SJSA1 (cell line): ENCODE data around the gene LASP1NB.
"Not testable (repeated sequence)": the region's sequence is repeated elsewhere in the genome, so short reads cannot be mapped to it uniquely, and the experiment has no call there.

Source experiments
- DNase-seq, 2 experiments: peaks; one replicate each; pipeline ENCODE4 v3.0.0-alpha.2; 2015 to 2020; ENCODE audit warnings: low spot score in 2 of 2, low read depth in 1 of 2
- H3K27ac ChIP-seq: fragments of 250-450 bp; sonication (Bioruptor Pico); 2 replicates; pipeline ENCODE4 v1.5.1; 2020; ENCODE audit warnings: mild to moderate bottlenecking, moderate library complexity
- H3K27me3 ChIP-seq: fragments of 250-450 bp; sonication (Bioruptor Pico); replicated peaks from 2 replicates; pipeline ENCODE4 v1.5.1; 2020; ENCODE audit warnings: mild to moderate bottlenecking, moderate library complexity
- H3K36me3 ChIP-seq: fragments of 250-450 bp; sonication (Bioruptor Pico); 2 replicates; pipeline ENCODE4 v1.5.1; 2020; ENCODE audit warnings: mild to moderate bottlenecking
- H3K4me1 ChIP-seq: fragments of 250-450 bp; sonication (Bioruptor Pico); replicated peaks from 2 replicates; pipeline ENCODE4 v1.6.1; 2021; ENCODE audit warnings: mild to moderate bottlenecking
- H3K4me3 ChIP-seq: fragments of 250-450 bp; sonication (Bioruptor Pico); 2 replicates; pipeline ENCODE4 v1.5.1; 2020; ENCODE audit warnings: mild to moderate bottlenecking
- H3K9me3 ChIP-seq: fragments of 250-450 bp; sonication (Bioruptor Pico); replicated peaks from 2 replicates; pipeline ENCODE4 v1.5.1; 2020; ENCODE audit warnings: mild to moderate bottlenecking

Gene LASP1NB

DNA sequence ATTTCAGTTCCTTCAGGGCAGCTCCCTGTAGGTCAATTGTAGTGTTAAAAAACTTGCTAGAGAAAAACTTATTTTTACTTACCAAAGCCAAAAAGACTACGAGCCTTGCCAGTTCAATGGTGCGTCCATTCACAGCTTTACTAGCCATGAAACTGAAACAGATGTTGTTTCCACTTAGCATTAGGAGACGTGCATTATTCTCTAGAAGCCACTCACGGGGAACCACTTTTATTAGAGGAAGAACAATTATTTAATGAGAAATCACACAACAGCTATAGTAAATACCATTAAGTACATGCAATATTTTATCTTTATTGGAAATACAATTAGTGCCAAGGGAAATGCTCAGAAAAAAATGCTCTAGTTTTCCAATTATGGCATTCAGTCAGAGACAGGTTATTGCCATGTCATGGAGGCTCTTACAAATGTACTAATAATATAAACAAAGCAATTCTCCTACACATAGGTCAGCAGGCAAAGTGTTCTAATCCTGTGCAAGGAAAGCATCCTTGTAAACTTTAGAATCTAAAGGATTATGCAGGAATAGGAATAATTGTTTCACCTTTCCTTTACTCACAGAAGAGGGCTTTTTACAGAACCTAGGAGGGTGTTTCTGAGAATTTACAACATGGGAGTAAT, 17.4 kb downstream of the LASP1NB start:
- H3K36me3 ChIP-seq: no peaks in the 10 kb centered on the region
- no peak overlapping the region for H3K27ac ChIP-seq
- H3K9me3 ChIP-seq: no peaks in the 10 kb centered on the region
- no peaks in the 10 kb centered on the region for H3K4me1 ChIP-seq
- H3K27me3 ChIP-seq: no peaks in the 10 kb centered on the region
- no peak overlapping the region for H3K4me3 ChIP-seq
- no peak for DNase-seq

DNA sequence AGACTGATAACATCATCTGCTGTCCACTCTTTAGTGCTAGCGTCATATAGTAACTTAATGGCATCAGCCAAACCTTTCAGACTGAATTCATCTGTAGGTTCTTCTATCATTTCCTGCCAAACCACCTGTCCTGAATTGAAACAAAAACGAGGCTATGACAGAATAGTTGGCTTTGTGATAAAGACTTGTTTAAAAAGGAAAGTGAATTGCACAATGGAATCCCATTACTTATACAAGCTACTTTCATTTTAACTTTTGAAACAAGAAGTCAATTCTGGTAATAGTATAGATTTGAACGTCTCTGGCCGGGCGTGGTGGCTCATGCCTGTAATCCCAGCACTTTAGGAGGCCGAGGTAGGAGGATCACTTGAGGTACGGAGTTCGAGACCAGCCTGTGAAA, 18.2 kb downstream of the LASP1NB start:
- H3K4me3 ChIP-seq: no peak overlapping the region
- no peaks in the 10 kb centered on the region for H3K27me3 ChIP-seq
- no peak for DNase-seq
- H3K36me3 ChIP-seq: no peaks in the 10 kb centered on the region
- no peaks in the 10 kb centered on the region for H3K4me1 ChIP-seq
- no peak overlapping the region for H3K27ac ChIP-seq
- H3K9me3 ChIP-seq: no peaks in the 10 kb centered on the region

DNA sequence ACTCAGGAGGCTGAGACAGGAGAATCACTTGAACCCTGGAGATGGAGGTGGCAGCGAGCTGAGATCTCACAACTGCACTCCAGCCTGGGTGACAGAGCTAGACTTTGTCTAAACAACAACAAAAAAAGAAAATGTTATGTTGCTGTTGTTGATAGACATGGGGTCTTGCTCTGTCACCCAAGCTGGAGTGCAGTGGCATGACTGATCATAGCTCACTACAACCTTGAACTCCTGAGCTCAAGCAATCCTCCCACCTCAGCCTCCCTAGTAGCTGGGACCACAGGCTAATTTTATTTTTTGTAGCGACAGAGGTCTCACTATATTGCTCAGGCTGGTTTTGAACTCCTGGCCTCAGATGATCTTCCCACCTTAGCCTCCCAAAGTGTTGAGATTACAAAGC, 21.8 kb downstream of the LASP1NB start:
- Histone ChIP-seq H3K27ac (no peak overlapping the region), H3K4me3 (no peak overlapping the region), H3K4me1 (no peaks in the 10 kb centered on the region), H3K9me3 (no peaks in the 10 kb centered on the region), H3K36me3 (no peaks in the 10 kb centered on the region), H3K27me3 (no peaks in the 10 kb centered on the region)
- DNase-seq: no peak

DNA sequence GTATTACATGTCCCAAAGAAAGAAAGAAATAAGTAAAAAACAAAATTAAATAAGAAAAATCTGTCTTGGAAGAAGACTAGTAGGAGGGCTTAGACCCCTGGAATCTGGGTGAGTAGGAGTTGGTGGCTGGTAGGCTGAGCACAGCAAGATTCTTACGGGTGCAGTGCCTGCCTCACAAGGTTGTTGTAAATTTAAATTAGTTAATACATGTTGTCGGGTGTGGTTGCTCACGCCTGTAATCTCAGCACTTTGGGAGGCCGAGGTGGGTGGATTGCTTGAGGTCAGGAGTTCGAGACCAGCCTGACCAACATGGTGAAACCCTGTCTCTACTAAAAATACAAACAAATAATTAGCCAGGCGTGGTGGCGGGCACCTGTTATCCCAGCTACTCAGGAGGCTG, 28.4 kb downstream of the LASP1NB start:
- not testable (repeated sequence) for H3K27me3 ChIP-seq

DNA sequence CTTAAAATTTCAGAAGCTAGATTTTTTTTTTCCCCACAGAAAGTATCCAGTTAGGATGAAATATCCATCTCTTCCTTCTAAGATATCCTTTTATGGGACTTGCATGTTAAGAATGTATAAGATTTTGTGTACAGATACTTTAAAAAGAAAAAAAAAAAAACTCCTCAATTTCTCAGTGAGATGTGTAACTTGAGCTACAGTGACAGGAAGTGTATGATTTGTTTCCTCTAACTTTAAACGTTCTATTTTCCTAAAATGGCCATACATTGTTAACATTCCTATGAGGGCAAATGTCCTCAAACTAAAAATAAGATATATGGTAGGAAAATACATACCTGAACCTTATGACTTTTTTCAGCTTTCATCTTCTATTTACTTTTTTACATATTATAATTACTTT, 32.9 kb downstream of the LASP1NB start:
- H3K27me3 ChIP-seq: no peaks in the 10 kb centered on the region
- H3K36me3 ChIP-seq: no peaks in the 10 kb centered on the region
- H3K27ac ChIP-seq: no peak overlapping the region; the same call in 1 of the 2 replicates
- no peak overlapping the region for H3K4me3 ChIP-seq
- no peaks in the 10 kb centered on the region for H3K9me3 ChIP-seq
- DNase-seq: peak in 1 of 2 experiments; percentile 14
- no peaks in the 10 kb centered on the region for H3K4me1 ChIP-seq

More for the DNA sequence above, 28.4 kb downstream of the LASP1NB start:
- H3K4me1 ChIP-seq, H3K9me3 ChIP-seq, DNase-seq, H3K27ac ChIP-seq, H3K36me3 ChIP-seq, H3K4me3 ChIP-seq: not testable (repeated sequence)

DNA sequence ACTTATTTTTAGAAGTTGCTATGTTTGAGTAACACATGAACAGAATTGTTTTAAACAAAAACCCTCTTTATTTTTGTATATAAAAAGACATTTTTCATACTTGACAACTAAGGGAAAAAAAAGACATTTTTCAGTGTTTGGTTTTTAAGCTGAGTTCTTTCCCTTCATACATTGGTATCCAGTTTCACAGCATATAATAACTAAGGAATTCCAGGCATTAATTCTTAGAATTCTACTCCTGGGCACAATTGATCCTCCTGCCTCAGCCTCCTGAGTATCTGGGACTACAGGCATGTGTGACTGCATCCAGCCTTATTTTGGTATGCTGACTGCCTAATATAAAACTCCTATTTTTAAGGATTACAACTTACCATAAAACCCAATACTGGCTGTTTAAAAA, 33.3 kb downstream of the LASP1NB start:
- Histone ChIP-seq H3K4me1 (no peaks in the 10 kb centered on the region), H3K36me3 (no peaks in the 10 kb centered on the region), H3K27ac (no peak overlapping the region; the same call in 1 of the 2 replicates), H3K27me3 (no peaks in the 10 kb centered on the region), H3K9me3 (no peaks in the 10 kb centered on the region), H3K4me3 (no peak overlapping the region)
- DNase-seq: peak in 1 of 2 experiments; percentile 34

DNA sequence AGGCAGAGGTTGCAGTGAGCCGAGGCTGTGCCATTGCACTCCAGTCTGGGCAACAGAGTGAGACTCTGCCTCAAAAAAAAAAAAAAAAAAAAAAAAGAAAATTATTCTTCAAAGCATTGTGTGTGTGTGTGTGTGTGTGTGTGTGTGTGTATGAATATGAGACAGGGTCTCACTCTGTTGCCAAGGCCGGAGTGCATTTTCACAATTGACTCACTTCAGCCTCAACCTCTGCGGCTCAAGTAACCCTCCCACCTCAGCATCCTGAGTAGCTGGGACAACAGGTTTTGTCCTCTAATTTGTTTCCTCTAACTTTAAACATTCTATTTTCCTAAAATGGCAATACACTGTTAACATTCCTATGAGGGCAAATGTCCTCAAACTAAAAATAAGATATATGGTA, 34.1 kb downstream of the LASP1NB start:
- no peaks in the 10 kb centered on the region for H3K4me1 ChIP-seq
- H3K27me3 ChIP-seq: no peaks in the 10 kb centered on the region
- H3K36me3 ChIP-seq: no peaks in the 10 kb centered on the region
- H3K9me3 ChIP-seq: no peaks in the 10 kb centered on the region
- no peak overlapping the region for H3K4me3 ChIP-seq
- no peak overlapping the region for H3K27ac ChIP-seq
- no peak for DNase-seq

DNA sequence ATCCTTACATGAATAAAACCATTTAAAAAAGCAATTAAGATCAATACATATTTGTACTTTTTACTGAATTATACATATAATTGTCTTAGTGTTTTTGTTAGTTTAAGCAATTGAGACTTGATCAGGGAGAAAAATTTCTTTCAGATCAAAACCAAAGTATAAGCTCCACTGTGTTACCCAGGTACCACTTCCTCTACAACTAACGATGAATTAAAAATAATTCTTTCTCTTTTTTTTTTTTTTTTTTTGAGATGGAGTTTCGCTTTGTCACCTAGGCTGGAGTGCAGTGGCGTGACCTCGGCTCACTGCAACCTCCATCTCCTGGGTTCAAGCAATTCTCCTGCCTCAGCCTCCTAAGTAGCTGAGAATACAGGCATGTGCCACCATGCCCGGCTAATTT, 35.0 kb downstream of the LASP1NB start:
- no peak overlapping the region for H3K4me3 ChIP-seq
- DNase-seq: no peak
- H3K9me3 ChIP-seq: no peaks in the 10 kb centered on the region
- no peaks in the 10 kb centered on the region for H3K4me1 ChIP-seq
- no peaks in the 10 kb centered on the region for H3K36me3 ChIP-seq
- no peak overlapping the region for H3K27ac ChIP-seq
- no peaks in the 10 kb centered on the region for H3K27me3 ChIP-seq

DNA sequence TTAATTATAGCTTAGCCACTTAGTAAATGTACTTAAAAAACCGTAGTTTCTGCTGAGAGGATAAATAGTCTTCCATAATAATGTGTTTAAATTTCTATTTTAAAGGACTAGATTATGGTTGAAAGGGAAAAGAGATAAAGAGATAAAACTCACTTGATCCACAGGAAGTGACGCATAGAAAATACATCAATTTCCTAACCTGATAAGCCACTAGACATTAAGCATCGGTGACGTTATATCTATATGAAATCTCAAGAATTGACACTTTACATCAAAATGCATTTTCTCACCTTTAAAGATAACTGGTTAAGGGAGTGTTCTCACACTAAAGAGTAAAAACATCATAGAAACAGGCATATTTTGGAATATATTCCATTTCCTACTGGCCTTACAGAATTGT, 36.0 kb downstream of the LASP1NB start:
- Histone ChIP-seq H3K36me3 (no peaks in the 10 kb centered on the region), H3K9me3 (no peaks in the 10 kb centered on the region), H3K27ac (no peak overlapping the region), H3K4me3 (no peak overlapping the region), H3K27me3 (no peaks in the 10 kb centered on the region), H3K4me1 (no peaks in the 10 kb centered on the region)
- no peak for DNase-seq

DNA sequence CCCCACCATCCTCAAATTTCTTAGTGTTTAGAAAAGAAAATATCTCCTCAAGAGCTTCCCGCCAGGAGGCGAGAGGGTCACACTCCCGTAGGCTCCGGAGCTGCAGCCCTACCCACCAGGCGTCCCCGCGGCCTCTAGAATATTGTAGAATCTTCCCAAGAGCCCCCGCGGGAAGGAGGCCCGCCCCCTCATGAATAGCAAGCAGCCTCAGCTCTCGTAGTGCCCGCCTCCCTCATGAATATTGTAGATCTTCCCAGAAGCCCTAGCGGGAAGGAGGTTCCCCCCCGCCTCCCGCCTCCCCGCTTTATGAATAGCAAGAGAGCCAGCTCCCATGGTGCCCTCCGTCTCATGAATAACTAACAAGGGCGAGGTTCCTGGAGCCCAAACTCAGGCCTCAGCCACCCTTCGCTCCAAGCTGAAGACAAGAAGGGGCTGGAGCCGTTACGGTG, 41.9 kb downstream of the LASP1NB start, which contains the start of gene FBXO47:
Gene FBXO47 (minus strand): TSS at position 114 of the 449 bp plus-strand sequence. CDS start 4,378 bp downstream, outside the sequence.
- no peaks in the 10 kb centered on the region for H3K4me1 ChIP-seq
- no peaks in the 10 kb centered on the region for H3K9me3 ChIP-seq
- H3K36me3 ChIP-seq: no peaks in the 10 kb centered on the region
- DNase-seq: no peak
- H3K4me3 ChIP-seq: no peak within 1 kb of the TSS
- no peak within 1 kb of the TSS for H3K27ac ChIP-seq
- H3K27me3 ChIP-seq: no peaks in the 10 kb centered on the region

DNA sequence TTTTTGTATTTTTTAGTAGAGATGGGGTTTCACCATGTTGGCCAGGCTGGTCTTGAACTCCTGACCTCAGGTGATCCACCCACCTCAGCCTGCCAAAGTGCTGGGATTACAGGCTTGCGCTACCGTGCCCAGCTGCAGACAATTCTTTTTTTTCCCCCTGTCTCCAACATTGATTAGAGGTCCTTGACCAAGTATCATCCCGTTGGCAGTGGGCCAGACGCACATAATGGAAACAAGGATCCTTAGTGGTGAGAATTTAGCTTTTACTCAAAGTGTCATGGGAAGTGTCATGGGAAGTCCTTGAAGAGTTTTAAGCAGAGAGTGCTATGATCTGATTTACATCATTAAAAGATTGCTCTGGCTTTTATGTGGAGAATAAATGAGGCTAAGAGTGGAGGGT, 43.9 kb downstream of the LASP1NB start:
- DNase-seq: no peak
- H3K36me3 ChIP-seq: no peaks in the 10 kb centered on the region
- H3K9me3 ChIP-seq: no peaks in the 10 kb centered on the region
- H3K4me3 ChIP-seq: no peak overlapping the region
- H3K27me3 ChIP-seq: no peaks in the 10 kb centered on the region
- H3K4me1 ChIP-seq: no peaks in the 10 kb centered on the region
- H3K27ac ChIP-seq: no peak overlapping the region

DNA sequence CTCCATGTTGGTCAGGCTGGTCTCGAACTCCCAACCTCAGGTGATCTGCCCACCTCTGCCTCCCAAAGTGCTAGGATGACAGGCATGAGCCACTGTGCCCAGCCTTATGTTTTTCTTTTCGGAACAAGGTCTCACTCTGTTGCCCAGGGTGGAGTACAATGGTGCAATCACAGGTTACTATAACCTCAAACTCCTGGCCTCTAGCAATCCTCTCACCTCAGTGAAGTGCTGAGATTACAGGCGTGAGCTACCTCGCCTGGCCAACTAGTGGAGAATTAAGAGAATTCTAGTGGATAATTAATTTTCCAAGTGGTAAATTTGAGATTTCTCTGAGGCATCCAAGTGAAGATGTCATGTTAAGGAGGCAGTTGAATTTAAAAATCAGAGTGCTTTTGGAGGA, 44.7 kb downstream of the LASP1NB start:
- Histone ChIP-seq H3K4me3 (no peak overlapping the region), H3K4me1 (no peaks in the 10 kb centered on the region), H3K27me3 (no peaks in the 10 kb centered on the region), H3K27ac (no peak overlapping the region), H3K36me3 (no peaks in the 10 kb centered on the region), H3K9me3 (no peaks in the 10 kb centered on the region)
- no peak for DNase-seq

DNA sequence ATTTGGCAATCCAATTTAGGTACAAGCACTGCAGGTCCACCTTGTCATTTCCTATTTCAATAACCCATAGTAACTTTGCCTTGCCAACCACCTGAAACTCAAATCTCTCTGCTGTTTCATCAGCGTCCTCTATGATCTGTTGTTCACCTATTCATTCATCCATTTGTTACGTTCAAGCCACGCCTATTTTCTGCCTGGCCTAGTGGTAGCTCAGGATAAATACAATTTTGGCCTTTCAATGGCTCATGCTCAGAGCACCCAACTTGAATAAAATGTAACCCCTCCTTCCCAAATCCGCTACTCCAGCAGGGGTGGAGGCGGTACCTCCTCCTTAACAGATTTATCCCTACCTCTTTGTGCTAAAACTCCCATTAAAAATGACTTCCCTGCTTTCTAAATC, 45.4 kb downstream of the LASP1NB start:
- no peak for DNase-seq
- Histone ChIP-seq H3K4me1 (no peaks in the 10 kb centered on the region), H3K27me3 (no peaks in the 10 kb centered on the region), H3K36me3 (no peaks in the 10 kb centered on the region), H3K27ac (no peak overlapping the region), H3K9me3 (no peaks in the 10 kb centered on the region), H3K4me3 (no peak overlapping the region)

DNA sequence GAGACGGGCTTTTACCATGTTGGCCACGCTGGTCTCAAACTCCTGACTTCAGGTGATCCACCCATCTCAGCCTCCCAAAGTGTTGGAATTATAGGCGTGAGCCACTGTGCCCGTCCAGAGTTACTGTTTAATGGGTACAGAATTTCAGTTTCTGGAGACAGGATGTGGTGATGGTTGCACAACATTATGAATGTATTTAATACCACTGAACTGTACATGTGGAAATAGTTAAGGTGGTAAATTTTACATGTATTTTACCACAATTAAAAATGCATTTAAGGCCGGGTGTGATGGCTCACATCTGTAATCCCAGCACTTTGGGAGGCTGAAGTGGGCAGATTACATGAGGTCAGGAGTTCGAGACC, 50.8 kb downstream of the LASP1NB start:
- H3K27me3 ChIP-seq, H3K9me3 ChIP-seq, H3K4me1 ChIP-seq, H3K4me3 ChIP-seq, H3K27ac ChIP-seq, H3K36me3 ChIP-seq, DNase-seq: not testable (repeated sequence)

DNA sequence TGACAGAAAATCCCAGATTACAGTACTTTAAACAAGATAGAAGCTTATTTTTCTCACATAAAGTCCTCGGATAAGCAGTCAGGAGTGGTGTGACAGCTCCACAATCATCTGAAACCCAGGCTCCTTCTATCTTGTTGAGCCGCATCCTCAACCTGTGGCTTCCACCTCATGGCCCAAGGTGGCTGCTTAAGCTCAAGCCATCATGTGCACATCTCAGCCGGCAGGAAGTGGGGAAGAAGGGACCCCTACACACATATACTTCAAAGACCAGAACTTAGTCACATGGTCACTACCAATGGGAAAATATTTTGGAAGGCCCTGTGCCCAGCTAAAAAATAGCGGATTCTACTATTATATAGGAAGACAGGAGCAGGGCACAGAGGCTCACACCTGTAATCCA, 52.8 kb downstream of the LASP1NB start:
- no peaks in the 10 kb centered on the region for H3K9me3 ChIP-seq
- DNase-seq: no peak
- no peak overlapping the region for H3K4me3 ChIP-seq
- no peaks in the 10 kb centered on the region for H3K27me3 ChIP-seq
- H3K27ac ChIP-seq: no peak overlapping the region
- no peaks in the 10 kb centered on the region for H3K36me3 ChIP-seq
- H3K4me1 ChIP-seq: peaks cover 15% of the 10 kb centered on the region
